ENCODE results near the gene HNRNPA3. TPM values are rescaled to one million over a fixed set of nuclear protein-coding genes. Genes with fewer than 3 reads are reported as not detected.
A peak's percentile ranks its signal among the peaks of the same experiment; 100 is the strongest.
"Not testable (repeated sequence)": the region's sequence is repeated elsewhere in the genome, so short reads cannot be mapped to it uniquely, and the experiment has no call there.

The HNRNPA3 gene
- total and polyA plus RNA-seq, 2 of the 13 experiments (the other 11 are each of a cell fraction or from before 2014, with no cell fraction given) = 73.3 to 97.7 TPM

GRCh38 chr2:177184606-177185005 is 28.0 kb upstream of the HNRNPA3 start:
- in situ Hi-C loops (cut with HindIII; ENCODE audit: extremely low pct_ligation_motif_present, low pct_unique_long_range_greater_than_20kb) = no loop called here
- no peaks in the 10 kb centered on the region for H3K79me2 ChIP-seq (ENCODE audit: insufficient read depth, low read length)
- DNase-seq (ENCODE audit: low spot score) (no peak), FAIRE-seq (no peak), ATAC-seq (no peak)
- no peak overlapping the region for H3K9ac ChIP-seq (ENCODE audit: insufficient read depth, low read depth, low read length)
- intact Hi-C loops (cut with micrococcal nuclease; ENCODE audit: unreplicated experiment) = no loop called here
- no peak overlapping the region for H2AFZ ChIP-seq (ENCODE audit: low read length)
- H3K4me2 ChIP-seq (ENCODE audit: low read depth, low read length) = peak overlapping the region; percentile 25; the same call in 1 of the 2 replicates
- H3K27me3 ChIP-seq (ENCODE audit: control insufficient read depth in 1 of 2, insufficient read depth in 2 of 2, low read length in 2 of 2) = no peaks in the 10 kb centered on the region
- H3K27ac ChIP-seq (ENCODE audit: extremely low read length, insufficient read depth, low read length) = no peak overlapping the region
- POLR2A ChIA-PET = interaction anchor here (0.6 to 3.2 kb wide), 7 partner anchors 9 to 147 kb away, joined by 3 to 22 read pairs (median 4); partner anchors contain the start of genes HNRNPA3 and NFE2L2
- no TSS peak for BruUV-seq (replicated peaks)
- H3K4me1 ChIP-seq (ENCODE audit: insufficient read depth, low read length) = peaks cover 80% of the 10 kb centered on the region
- peak; percentile 19 for TF ChIP-seq TEAD3 (CRISPR knock-in tag; optimal IDR thresholded peaks at IDR 0.05; ENCODE audit: borderline replicate concordance)
- TF ChIP-seq HNF4A (CRISPR knock-in tag; IDR thresholded peaks at IDR 0.05) = peak; percentile 53; the same call in 1 of the 2 replicates
- TF ChIP-seq ATF7-NPFF (CRISPR knock-in tag; IDR thresholded peaks at IDR 0.05; ENCODE audit: low read depth) = no peak
- no peak for TF ChIP-seq ZNF775 (CRISPR knock-in tag; IDR thresholded peaks at IDR 0.05; ENCODE audit: borderline replicate concordance)
- 0 out of 2 replicates have a peak, but pooled peaks have one; percentile 51 for TF ChIP-seq ZNF121 (CRISPR knock-in tag; IDR thresholded peaks at IDR 0.05)
- no peak for TF ChIP-seq ZNF225 (CRISPR knock-in tag; IDR thresholded peaks at IDR 0.05)
- 0 out of 4 replicates have a peak, but pooled peaks of 1 of the 2 experiments have one; percentile 27 for TF ChIP-seq NR2F1 (CRISPR knock-in tag; IDR thresholded peaks at IDR 0.05)
- 0 out of 2 replicates have a peak, but pooled peaks have one; percentile 14 for TF ChIP-seq ARID5B (CRISPR knock-in tag; IDR thresholded peaks at IDR 0.05)
- H4K20me1 ChIP-seq (ENCODE audit: insufficient read depth, low read length) = no peaks in the 10 kb centered on the region
- no peak overlapping the region for H3K4me3 ChIP-seq (replicated peaks in 1 of 3; ENCODE audit: insufficient read depth in 1 of 3, low read depth in 2 of 3, low read length in 3 of 3)
- WGBS (ENCODE audit: low lambda C conversion rate) = 13% methylated on average over 1 of the region's 1 CpG
- no peaks in the 10 kb centered on the region for H3K36me3 ChIP-seq (replicated peaks in 1 of 2; ENCODE audit: control insufficient read depth in 1 of 2, insufficient read depth in 2 of 2, low read length in 2 of 2)
- CTCF ChIA-PET (ENCODE audit: low intra/inter-chr PET ratio, low total read pairs) = no interaction called here
- no peaks in the 10 kb centered on the region for H3K9me3 ChIP-seq (ENCODE audit: low read length)

GRCh38 chr2:177186038-177186437 is 26.6 kb upstream of the HNRNPA3 start:
- 71% methylated on average over 7 of the region's 7 CpGs for WGBS (ENCODE audit: low lambda C conversion rate)
- CTCF ChIA-PET (ENCODE audit: low intra/inter-chr PET ratio, low total read pairs); H3K9me3 ChIP-seq (ENCODE audit: low read length); FAIRE-seq; H2AFZ ChIP-seq (ENCODE audit: low read length); H3K27me3 ChIP-seq (ENCODE audit: control insufficient read depth in 1 of 2, insufficient read depth in 2 of 2, low read length in 2 of 2); in situ Hi-C loops (cut with HindIII; ENCODE audit: extremely low pct_ligation_motif_present, low pct_unique_long_range_greater_than_20kb); H3K4me3 ChIP-seq (replicated peaks in 1 of 3; ENCODE audit: insufficient read depth in 1 of 3, low read depth in 2 of 3, low read length in 3 of 3); H3K9ac ChIP-seq (ENCODE audit: insufficient read depth, low read depth, low read length); ATAC-seq; H4K20me1 ChIP-seq (ENCODE audit: insufficient read depth, low read length); H3K4me2 ChIP-seq (ENCODE audit: low read depth, low read length); H3K36me3 ChIP-seq (replicated peaks in 1 of 2; ENCODE audit: control insufficient read depth in 1 of 2, insufficient read depth in 2 of 2, low read length in 2 of 2); BruUV-seq (replicated peaks); H3K79me2 ChIP-seq (ENCODE audit: insufficient read depth, low read length); DNase-seq (ENCODE audit: low spot score); intact Hi-C loops (cut with micrococcal nuclease; ENCODE audit: unreplicated experiment); H3K27ac ChIP-seq (ENCODE audit: extremely low read length, insufficient read depth, low read length): not testable (repeated sequence)
- H3K4me1 ChIP-seq (ENCODE audit: insufficient read depth, low read length) = peaks cover 72% of the 10 kb centered on the region
- POLR2A ChIA-PET = interaction anchor here (0.9 to 1.6 kb wide), 6 partner anchors 9 to 79 kb away, joined by 3 to 7 read pairs (median 4); partner anchors contain the start of genes HNRNPA3 and NFE2L2

All from HepG2 (cell line).